GM19023 (cell line): ENCODE data around the gene SPEG.

Experiments
- ATAC-seq: cut with Tn5 transposase; IDR thresholded peaks from one replicate; pipeline ENCODE4 v1.9.1; 2021; ENCODE audit warnings: mild to moderate bottlenecking, moderate library complexity; ENCODE audit not compliant: unreplicated experiment

Gene SPEG

GRCh38 chr2:219492575-219492974 is 57.9 kb downstream of the SPEG start:
- ATAC-seq = no peak

- no peak for ATAC-seq
Observed at GRCh38 chr2:219493086-219493485, 58.4 kb downstream of the SPEG start.

- no peak for ATAC-seq
Observed at GRCh38 chr2:219494952-219495530, 60.4 kb downstream of the SPEG start.

- no peak for ATAC-seq
Observed at GRCh38 chr2:219495531-219496122, 61.0 kb downstream of the SPEG start.

- ATAC-seq = no peak
Observed at GRCh38 chr2:219496247-219496824, 61.7 kb downstream of the SPEG start.

- no peak for ATAC-seq
Observed at GRCh38 chr2:219496825-219497494, 62.3 kb downstream of the SPEG start.

- peak; percentile 27 for ATAC-seq
Observed at GRCh38 chr2:219497495-219498279, 63.0 kb downstream of the SPEG start.

- peak; percentile 92 for ATAC-seq
Observed at GRCh38 chr2:219498280-219499057, 63.8 kb downstream of the SPEG start, which contains the start of gene GMPPA. TSS of gene GMPPA (plus strand) at chr2:219498891. CDS start at chr2:219499976, 1,085 bp downstream.

- peak; percentile 9 for ATAC-seq
Observed at GRCh38 chr2:219499058-219499307, 64.3 kb downstream of the SPEG start.

GRCh38 chr2:219499555-219499954 is 64.9 kb downstream of the SPEG start:
- ATAC-seq = no peak

- no peak for ATAC-seq
Observed at GRCh38 chr2:219500135-219500534, 65.5 kb downstream of the SPEG start.

GRCh38 chr2:219501849-219502248 is 67.2 kb downstream of the SPEG start:
- ATAC-seq = no peak

- no peak for ATAC-seq
Observed at GRCh38 chr2:219502618-219503017, 68.0 kb downstream of the SPEG start.

- ATAC-seq = no peak
Observed at GRCh38 chr2:219505585-219505984, 70.9 kb downstream of the SPEG start.

- no peak for ATAC-seq
Observed at GRCh38 chr2:219506153-219506801, 71.6 kb downstream of the SPEG start.

- ATAC-seq = no peak
Observed at GRCh38 chr2:219506802-219507526, 72.3 kb downstream of the SPEG start.

GRCh38 chr2:219507581-219508443 is 73.2 kb downstream of the SPEG start:
- ATAC-seq = no peak

GRCh38 chr2:219508444-219508734 is 73.7 kb downstream of the SPEG start:
- ATAC-seq = no peak
